ENCODE results near the gene TCF7L2. TPM values are rescaled to one million over a fixed set of nuclear protein-coding genes. Genes with fewer than 3 reads are reported as not detected.

The TCF7L2 gene
- total and polyA plus RNA-seq, 2 donors, result 19.5 to 24.7 TPM

DNA sequence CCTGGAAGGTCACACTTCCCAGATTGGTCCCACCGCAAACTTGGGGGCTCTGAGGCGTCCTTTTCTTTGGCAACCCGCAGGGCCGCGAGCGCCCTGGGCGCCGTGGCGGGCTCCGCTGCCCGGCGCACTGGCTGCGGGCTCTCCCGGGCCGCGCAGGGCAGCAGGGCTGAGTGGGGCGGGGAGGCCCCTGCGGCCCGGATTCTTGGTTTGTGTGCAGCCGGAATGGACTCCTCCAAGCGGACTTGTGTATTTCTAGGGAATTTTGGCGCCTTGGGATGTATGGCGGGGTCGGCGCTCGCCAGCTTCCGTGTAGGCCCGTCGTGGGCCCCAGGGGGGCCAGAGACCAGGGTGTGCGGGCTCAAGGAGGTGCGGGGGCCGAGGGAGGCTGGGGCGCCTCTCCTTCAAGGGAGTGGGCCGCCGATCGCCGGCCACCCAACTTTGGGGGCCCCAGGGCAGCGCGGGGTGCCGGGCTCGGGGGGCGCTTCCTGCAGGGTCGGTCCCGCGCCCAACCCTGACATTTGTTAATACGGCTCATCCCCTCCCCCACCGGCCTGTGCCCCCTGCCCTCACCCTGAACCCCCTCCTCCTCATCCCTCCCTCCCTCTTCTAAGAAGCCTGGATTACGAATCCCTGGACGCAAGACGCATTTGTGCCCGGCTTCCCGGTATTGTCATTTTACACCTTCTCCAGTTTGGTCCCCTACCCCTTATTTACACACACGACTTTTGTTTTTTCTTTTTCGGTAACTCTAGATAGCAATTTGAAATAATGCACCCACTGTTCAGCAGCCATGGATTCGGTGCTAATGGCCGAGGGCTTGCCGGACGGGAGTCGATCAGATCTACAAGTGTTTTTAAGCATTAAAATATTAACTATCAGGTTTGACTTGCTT lies 2.5 kb downstream of the TCF7L2 start:
- Histone ChIP-seq H3K4me1 (ENCODE audit: insufficient read depth) (no peaks in the 10 kb centered on the region), H3K36me3 (ENCODE audit: insufficient read depth) (no peaks in the 10 kb centered on the region), H3K4me3 (ENCODE audit: low read depth, low read length) (peak overlapping the region; percentile 98), H3K27ac (ENCODE audit: low read depth) (peak overlapping the region; percentile 92)
- 4% methylated on average over 59 of the region's 59 CpGs for WGBS
- no peak for DNase-seq (ENCODE audit: extremely low spot score)

DNA sequence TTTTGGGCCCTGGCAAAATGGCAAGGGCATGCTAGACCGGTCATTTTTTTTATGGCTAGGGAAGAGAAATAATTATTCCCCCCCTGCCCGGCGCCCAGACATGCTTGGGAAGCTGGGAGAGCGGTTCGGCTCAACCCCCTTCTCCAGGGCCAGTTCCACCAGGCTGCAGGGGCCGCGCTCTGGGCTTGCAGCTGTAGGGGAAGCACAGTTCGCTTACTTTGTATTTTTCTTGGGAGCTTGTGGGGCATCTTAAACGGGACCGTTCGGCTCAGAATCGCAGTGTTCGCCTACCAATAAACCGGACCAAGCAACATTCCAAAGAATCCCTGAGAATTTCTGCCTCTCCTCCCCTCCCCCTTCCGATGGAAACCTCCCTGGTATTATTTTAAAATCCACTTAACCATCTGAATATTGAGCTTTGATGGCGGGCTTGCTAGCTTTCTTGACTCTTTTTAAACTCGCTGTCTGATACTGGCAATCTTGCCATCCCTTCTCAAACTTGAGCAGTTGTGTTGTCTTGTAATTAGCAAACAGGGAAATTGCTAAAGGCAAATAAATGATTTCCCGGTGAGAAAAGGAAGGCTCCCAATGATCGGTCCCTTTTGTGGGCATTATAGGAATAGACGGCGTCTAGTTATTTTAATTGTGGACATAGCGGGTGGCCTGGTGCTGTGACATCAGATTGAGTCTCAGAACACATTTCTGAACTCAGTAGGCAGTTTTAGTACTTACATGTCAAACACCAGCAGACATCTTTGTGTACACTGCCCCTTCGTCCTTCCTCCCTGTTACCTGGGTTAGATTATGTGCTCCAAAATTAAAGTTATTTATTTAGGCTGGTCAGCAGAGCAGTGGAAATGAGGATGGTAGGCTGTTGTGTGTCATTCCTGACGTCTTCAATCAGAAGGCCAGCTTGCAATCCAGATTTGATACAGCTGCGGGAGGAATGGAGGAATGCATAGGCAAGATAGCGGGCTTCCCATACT lies 3.4 kb downstream of the TCF7L2 start:
- Histone ChIP-seq H3K27ac (ENCODE audit: low read depth) (peak overlapping the region; percentile 29), H3K4me1 (ENCODE audit: insufficient read depth) (no peaks in the 10 kb centered on the region), H3K36me3 (ENCODE audit: insufficient read depth) (no peaks in the 10 kb centered on the region), H3K4me3 (ENCODE audit: low read depth, low read length) (peak overlapping the region; percentile 98)
- WGBS, result 45% methylated on average over 26 of the region's 26 CpGs
- no peak for DNase-seq (ENCODE audit: extremely low spot score)

DNA sequence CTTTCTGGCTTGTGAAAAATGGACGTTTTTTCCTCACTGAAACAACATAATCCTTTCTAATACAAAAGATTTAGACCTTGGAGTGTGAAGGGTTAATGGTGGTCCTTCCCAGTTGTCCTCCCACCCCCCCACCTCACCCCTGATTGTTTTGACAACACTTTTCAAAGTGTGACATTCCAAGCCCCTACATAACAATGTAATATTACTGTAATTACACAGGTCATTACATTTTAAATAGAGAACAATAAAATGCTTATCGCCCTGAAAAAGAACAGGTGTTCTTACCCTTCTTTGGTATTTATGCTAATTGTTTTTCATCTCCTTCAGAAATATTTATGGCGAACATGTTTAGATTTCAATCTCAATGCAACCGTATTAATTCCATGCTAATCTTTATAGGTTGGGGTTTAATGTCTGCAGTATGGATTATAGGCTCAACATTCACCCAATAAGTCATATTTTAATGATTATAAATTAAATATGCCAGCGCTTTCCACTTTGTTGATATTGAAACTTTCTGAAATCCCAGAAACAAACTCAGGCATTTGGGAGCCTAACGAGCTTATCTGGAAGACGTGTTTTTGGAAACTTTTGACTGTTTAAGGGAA lies 5.0 kb downstream of the TCF7L2 start:
- WGBS, result 25% methylated on average over 7 of the region's 7 CpGs
- no peak for DNase-seq (ENCODE audit: extremely low spot score)
- H3K4me1 ChIP-seq (ENCODE audit: insufficient read depth), result no peaks in the 10 kb centered on the region
- H3K36me3 ChIP-seq (ENCODE audit: insufficient read depth), result no peaks in the 10 kb centered on the region
- peak overlapping the region; percentile 6 for H3K4me3 ChIP-seq (ENCODE audit: low read depth, low read length)
- peak overlapping the region; percentile 1 for H3K27ac ChIP-seq (ENCODE audit: low read depth)

DNA sequence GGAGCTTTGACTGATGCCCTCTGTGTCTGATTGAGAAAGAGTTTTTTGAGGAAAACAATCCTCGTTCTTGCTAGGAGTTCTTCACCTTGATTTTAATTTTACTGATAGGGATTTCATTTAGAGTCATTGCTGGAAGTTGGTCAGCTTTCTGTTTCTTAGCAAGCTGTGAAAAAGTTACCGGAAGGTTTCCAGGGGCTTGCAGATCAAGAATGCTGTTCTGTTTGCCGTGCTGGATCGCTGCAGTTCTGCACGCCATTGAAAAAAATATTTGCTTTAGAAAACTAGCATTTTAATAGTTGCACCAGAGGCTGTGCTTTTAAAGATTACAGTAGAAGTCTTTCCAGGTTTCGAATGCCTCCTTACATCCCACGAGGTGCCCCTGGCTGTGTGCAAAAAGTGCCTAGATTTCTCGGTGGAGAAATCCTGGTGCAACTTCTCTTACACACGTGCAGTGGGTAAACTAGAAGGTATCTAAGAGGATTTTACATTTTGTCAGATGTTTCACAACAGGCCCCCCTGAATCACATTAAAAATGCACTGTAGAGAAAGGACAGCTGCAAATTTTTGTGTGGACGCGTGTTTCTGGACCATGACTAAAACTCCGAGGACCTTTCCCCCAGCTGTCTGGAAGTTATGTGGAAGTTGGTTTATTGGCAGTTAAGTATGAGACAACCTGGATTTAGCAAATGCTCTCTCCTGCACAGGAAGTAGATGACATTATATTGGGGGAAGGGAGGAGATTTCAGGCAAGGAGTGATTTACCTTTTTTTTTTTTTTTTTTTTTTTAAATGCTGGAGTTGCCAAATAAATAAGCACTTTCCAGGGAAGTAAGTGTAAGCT lies 5.8 kb downstream of the TCF7L2 start:
- peak overlapping the region; percentile 6 for H3K4me3 ChIP-seq (ENCODE audit: low read depth, low read length)
- no peaks in the 10 kb centered on the region for H3K4me1 ChIP-seq (ENCODE audit: insufficient read depth)
- WGBS, result 7% methylated on average over 12 of the region's 12 CpGs
- H3K27ac ChIP-seq (ENCODE audit: low read depth), result no peak overlapping the region
- H3K36me3 ChIP-seq (ENCODE audit: insufficient read depth), result no peaks in the 10 kb centered on the region
- no peak for DNase-seq (ENCODE audit: extremely low spot score)

DNA sequence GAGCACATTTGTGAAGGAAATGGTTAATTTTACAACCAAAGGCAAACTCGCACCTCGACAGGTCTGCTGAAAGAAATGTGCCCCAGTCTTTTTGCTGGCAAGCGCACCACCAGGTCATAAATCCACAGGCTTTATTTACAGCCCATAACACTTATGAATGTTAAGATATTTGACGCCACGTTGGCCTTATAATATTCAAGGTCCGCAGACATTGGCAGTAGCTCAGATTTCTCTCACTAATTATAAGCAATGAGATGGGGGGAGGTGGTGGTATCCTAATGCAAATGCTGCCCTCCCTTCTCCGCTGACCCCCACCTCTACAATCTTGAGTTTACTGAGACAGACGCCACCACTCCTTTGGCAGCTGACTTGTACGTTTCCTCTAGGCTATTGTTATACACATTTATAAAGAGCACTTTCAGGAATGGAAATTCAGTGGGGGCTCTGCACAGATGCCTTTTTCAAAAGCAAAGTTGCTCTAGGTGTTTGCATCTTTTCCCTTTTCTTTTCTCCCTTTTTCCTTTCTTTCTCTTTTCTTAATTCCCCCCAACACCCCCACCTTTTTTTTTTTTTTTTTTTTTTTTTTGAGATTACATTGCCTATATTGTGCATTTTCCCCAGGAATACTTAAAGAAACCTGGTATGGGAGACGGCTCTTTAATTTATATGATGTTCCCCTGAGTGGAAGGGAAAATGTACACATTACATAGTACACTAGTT lies 6.7 kb downstream of the TCF7L2 start:
- WGBS, result 53% methylated on average over 10 of the region's 10 CpGs
- no peak overlapping the region for H3K4me3 ChIP-seq (ENCODE audit: low read depth, low read length)
- H3K27ac ChIP-seq (ENCODE audit: low read depth), result no peak overlapping the region
- no peak for DNase-seq (ENCODE audit: extremely low spot score)
- no peaks in the 10 kb centered on the region for H3K4me1 ChIP-seq (ENCODE audit: insufficient read depth)
- no peaks in the 10 kb centered on the region for H3K36me3 ChIP-seq (ENCODE audit: insufficient read depth)

DNA sequence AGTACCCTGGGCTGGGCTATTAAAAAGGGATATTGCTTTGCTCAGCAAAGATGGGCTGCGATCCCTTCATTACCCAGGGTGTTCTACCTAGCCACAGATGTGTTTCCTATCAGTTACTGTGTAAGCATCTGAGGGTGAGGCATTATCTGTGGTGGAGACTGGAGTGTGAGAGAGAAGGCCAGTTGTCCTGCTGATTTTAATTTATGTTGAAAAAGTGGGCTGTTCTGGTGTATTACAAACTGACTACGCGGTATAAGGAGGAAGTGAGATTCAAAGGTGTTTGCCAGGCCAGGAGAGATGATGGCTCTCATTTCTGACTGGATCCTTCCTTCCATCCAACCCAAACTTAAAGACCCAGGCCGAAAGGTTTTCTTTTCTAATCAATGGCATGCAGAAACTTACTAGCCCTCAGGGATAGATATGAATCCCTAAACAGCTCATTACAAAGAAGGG lies 7.6 kb downstream of the TCF7L2 start:
- Histone ChIP-seq H3K36me3 (ENCODE audit: insufficient read depth) (no peaks in the 10 kb centered on the region), H3K4me3 (ENCODE audit: low read depth, low read length) (no peak overlapping the region), H3K27ac (ENCODE audit: low read depth) (no peak overlapping the region), H3K4me1 (ENCODE audit: insufficient read depth) (no peaks in the 10 kb centered on the region)
- 83% methylated on average over 4 of the region's 4 CpGs for WGBS
- DNase-seq (ENCODE audit: extremely low spot score), result no peak

DNA sequence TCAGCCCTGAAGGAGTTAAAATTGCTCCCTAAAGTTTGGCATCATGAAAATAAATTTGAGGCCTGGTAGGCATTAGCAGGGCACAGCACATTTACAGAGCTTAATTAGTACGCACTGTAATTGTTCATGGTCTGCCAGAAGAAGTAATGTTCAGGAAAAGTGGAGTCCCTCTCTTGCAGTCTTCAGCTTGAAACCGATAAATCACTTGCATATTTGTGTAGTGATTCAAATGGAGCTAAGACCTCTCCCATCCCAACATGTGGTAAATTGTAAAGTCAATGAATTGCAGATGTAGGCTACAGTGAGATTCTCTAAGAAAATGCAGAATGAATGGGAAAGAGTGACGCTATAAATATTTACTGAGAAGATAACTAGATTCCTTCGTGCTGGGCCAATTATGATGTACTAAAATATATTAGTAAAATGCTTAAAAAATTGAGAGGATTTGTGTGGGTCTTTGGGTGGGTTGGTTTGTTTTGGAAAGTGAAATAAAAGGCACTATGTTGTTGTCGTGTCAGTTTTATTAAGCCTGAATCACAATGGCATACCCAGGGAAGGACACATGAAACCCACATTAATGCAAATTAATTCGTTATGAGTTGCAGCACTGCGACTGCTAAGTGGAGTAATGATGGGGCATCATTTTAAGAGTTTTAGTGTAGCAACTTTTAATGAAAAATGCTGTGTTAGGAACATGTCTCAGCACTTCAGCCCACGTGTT lies 8.4 kb downstream of the TCF7L2 start:
- H3K36me3 ChIP-seq (ENCODE audit: insufficient read depth), result no peaks in the 10 kb centered on the region
- no peak for DNase-seq (ENCODE audit: extremely low spot score)
- no peak overlapping the region for H3K4me3 ChIP-seq (ENCODE audit: low read depth, low read length)
- no peaks in the 10 kb centered on the region for H3K4me1 ChIP-seq (ENCODE audit: insufficient read depth)
- 70% methylated on average over 8 of the region's 8 CpGs for WGBS
- H3K27ac ChIP-seq (ENCODE audit: low read depth), result no peak overlapping the region

DNA sequence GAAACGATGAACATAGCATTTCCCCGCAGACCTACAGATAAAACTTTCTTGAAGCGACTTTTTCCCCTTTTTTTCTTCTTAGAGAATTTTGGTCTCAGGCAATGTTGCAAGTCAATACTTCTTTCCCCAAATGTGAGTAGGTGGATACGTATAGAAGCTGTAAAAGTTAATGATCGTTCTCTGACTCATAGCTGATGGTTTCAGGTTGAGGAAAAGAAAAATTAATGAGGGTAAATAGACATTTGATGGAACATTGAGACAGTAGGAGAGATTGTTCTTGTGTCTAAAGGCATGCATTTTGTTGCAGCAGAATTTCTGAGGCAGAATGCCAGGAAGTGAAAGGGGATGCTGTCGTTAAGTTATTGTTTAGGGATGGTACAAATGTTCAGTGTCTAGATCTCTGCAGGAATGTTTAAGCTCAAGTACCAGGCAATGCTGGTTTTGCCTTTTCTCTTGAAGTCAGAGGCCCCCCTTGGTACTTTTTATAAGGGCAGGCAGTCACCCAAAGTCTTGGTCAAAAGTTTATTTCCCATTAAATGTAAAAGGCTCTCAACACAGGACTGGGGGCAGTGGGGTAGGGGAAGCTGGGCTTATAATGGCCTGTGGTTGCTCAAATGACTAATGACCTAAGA lies 9.3 kb downstream of the TCF7L2 start:
- Histone ChIP-seq H3K36me3 (ENCODE audit: insufficient read depth) (no peaks in the 10 kb centered on the region), H3K4me3 (ENCODE audit: low read depth, low read length) (no peak overlapping the region), H3K4me1 (ENCODE audit: insufficient read depth) (peaks cover 3% of the 10 kb centered on the region), H3K27ac (ENCODE audit: low read depth) (no peak overlapping the region)
- DNase-seq (ENCODE audit: extremely low spot score), result no peak
- WGBS, result 72% methylated on average over 6 of the region's 6 CpGs

DNA sequence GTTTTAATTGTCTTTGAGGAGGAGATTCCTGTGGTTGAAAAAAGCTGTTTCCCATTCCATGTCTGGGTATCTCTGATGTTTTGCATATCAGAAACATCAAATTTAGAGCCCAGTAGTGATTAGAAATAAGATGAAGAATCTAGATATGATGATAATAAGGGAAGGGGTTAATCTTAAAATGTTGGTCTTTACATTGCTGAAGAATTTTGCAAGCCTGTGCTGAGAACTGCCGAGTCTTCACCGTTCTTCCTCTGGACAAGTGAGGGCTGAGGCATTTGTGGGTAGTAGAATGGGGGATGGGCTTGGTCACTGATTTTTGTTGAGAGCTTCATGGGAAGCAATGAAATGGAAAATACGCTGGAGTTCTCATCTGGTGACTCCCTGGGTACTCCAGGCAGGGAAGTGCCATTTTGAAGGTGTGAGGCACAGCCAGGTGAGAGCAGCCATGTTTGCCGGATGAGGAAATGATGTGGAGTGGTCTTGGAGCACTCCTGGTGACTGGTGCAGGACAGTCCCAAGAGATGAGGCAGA lies 10.2 kb downstream of the TCF7L2 start:
- peaks cover 3% of the 10 kb centered on the region for H3K4me1 ChIP-seq (ENCODE audit: insufficient read depth)
- H3K27ac ChIP-seq (ENCODE audit: low read depth), result no peak overlapping the region
- 85% methylated on average over 4 of the region's 4 CpGs for WGBS
- no peak overlapping the region for H3K4me3 ChIP-seq (ENCODE audit: low read depth, low read length)
- no peaks in the 10 kb centered on the region for H3K36me3 ChIP-seq (ENCODE audit: insufficient read depth)
- no peak for DNase-seq (ENCODE audit: extremely low spot score)

DNA sequence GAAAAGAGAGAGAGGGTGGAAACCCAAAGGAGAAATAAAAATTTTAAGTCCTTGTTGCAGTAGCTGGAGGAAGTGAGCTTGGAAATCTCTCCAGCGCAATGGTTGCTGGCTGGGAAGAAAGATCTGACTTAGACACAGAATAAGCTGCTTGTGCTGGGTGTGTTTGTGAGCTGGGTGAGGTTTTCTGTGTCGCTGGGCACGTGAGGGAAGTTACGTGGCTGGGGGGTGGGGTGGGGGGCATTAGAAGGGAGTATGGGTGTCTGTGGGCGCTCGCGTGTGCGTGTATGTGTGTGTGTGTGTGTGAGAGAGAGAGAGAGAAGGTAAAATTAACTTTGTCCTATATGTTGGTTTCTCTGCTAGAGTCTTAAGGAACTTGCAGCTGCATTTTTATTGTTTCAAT lies 11.6 kb downstream of the TCF7L2 start:
- Histone ChIP-seq H3K4me1 (ENCODE audit: insufficient read depth) (peaks cover 3% of the 10 kb centered on the region), H3K36me3 (ENCODE audit: insufficient read depth) (no peaks in the 10 kb centered on the region), H3K27ac (ENCODE audit: low read depth) (no peak overlapping the region), H3K4me3 (ENCODE audit: low read depth, low read length) (no peak overlapping the region)
- DNase-seq (ENCODE audit: extremely low spot score), result no peak
- 82% methylated on average over 8 of the region's 8 CpGs for WGBS

DNA sequence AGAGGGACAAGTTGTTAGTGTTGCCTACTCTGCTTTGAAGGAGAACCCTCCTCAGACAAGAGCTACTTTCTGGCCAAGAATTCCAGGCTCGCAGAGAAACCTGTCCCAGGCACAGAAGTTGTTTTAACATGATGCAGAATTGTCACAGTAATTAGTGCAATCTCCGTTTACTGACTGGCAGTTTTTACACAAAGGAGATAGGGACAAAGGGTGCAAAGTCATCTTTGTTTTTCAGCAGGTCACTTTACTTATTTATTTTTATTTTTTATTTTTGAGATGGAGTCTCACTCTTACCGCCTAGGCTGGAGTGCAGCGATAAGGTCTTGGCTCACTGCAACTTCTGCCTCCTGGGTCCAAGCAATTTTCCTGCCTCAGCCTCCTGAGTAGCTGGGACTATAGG lies 12.3 kb downstream of the TCF7L2 start:
- Histone ChIP-seq H3K27ac (ENCODE audit: low read depth) (no peak overlapping the region), H3K4me1 (ENCODE audit: insufficient read depth) (peaks cover 3% of the 10 kb centered on the region), H3K36me3 (ENCODE audit: insufficient read depth) (no peaks in the 10 kb centered on the region), H3K4me3 (ENCODE audit: low read depth, low read length) (no peak overlapping the region)
- 85% methylated on average over 4 of the region's 4 CpGs for WGBS
- DNase-seq (ENCODE audit: extremely low spot score), result no peak

Measured in urinary bladder (tissue), 4 donors.